HepG2 (cell line): ENCODE data around the gene LBX2. TPM values are rescaled to one million over a fixed set of nuclear protein-coding genes. Genes with fewer than 3 reads are reported as not detected.
A peak's percentile ranks its signal among the peaks of the same experiment; 100 is the strongest.

Experiments
- BCL3 ChIP-seq: sonication (generic); formaldehyde crosslinking; IDR thresholded peaks from 2 replicates; pipeline ENCODE4 v1.5.1; 2020; ENCODE audit warnings: mild to moderate bottlenecking, missing genetic modification reagents, moderate library complexity
- CEBPZ ChIP-seq: IDR thresholded peaks from 2 replicates; pipeline ENCODE4 v1.6.1; 2012; ENCODE audit warnings: low read length, improper control_type of control experiment
- FLYWCH1 ChIP-seq: sonication (generic); formaldehyde crosslinking; IDR thresholded peaks from 2 replicates; pipeline ENCODE4 v1.8.1; 2023; ENCODE audit warnings: mild to moderate bottlenecking, missing genetic modification reagents
- KDM5B ChIP-seq: sonication (generic); formaldehyde crosslinking; IDR thresholded peaks from 2 replicates; pipeline ENCODE4 v1.4.0; 2020; ENCODE audit warnings: missing genetic modification reagents, mild to moderate bottlenecking, borderline replicate concordance
- MEIS1 ChIP-seq: sonication (generic); formaldehyde crosslinking; IDR thresholded peaks from 2 replicates; pipeline ENCODE4 v1.9.0; 2021; ENCODE audit warnings: mild to moderate bottlenecking, missing genetic modification reagents, moderate library complexity, borderline replicate concordance
- POLR2A ChIP-seq, 2 experiments: IDR thresholded peaks; 2 replicates each; pipeline ENCODE4 v1.6.1; 2011; ENCODE audit warnings: low read depth in 2 of 2, low read length in 2 of 2, mild to moderate bottlenecking in 1 of 2, moderate library complexity in 1 of 2; ENCODE audit not compliant: insufficient read depth in 1 of 2
- SOX13 ChIP-seq, 3 experiments: fragments of 450-650 bp in 1 of 3; sonication (generic) in 1 of 3; formaldehyde crosslinking in 1 of 3; IDR thresholded peaks in 2 of 3; conservative IDR thresholded peaks in 1 of 3; 2 replicates each; pipeline versions ENCODE4 v1.5.0 to v1.6.1; 2016 to 2020; ENCODE audit warnings: antibody characterized with exemption in 1 of 3, mild to moderate bottlenecking in 1 of 3, missing compliant biosample characterization in 1 of 3, missing genetic modification reagents in 1 of 3, moderate library complexity in 1 of 3
- USF2 ChIP-seq, 2 experiments: sonication (generic) in 1 of 2; formaldehyde crosslinking in 1 of 2; IDR thresholded peaks; 2 replicates each; pipeline versions ENCODE4 v1.5.1 to v1.6.1; 2011 to 2020; ENCODE audit warnings: borderline replicate concordance in 1 of 2, low read depth in 1 of 2, low read length in 1 of 2, mild to moderate bottlenecking in 1 of 2, missing genetic modification reagents in 1 of 2, moderate library complexity in 1 of 2
- ZBTB38 ChIP-seq: sonication (generic); formaldehyde crosslinking; IDR thresholded peaks from 2 replicates; pipeline ENCODE4 v1.5.1; 2020; ENCODE audit warnings: mild to moderate bottlenecking, missing genetic modification reagents
- ZNF296 ChIP-seq: sonication (generic); formaldehyde crosslinking; conservative IDR thresholded peaks from 2 replicates; pipeline ENCODE4 v1.5.0; 2020; ENCODE audit warnings: mild to moderate bottlenecking, missing genetic modification reagents
- ZNF317 ChIP-seq: sonication (generic); formaldehyde crosslinking; IDR thresholded peaks from 2 replicates; pipeline ENCODE4 v1.5.0; 2020; ENCODE audit warnings: mild to moderate bottlenecking, missing genetic modification reagents
- ZNF33A ChIP-seq: sonication (generic); formaldehyde crosslinking; IDR thresholded peaks from 2 replicates; pipeline ENCODE4 v1.5.1; 2020; ENCODE audit warnings: missing genetic modification reagents, mild to moderate bottlenecking, moderate library complexity, borderline replicate concordance
- ZUFSP ChIP-seq: sonication (generic); formaldehyde crosslinking; IDR thresholded peaks from 2 replicates; pipeline ENCODE4 v1.9.0; 2021; ENCODE audit warnings: missing genetic modification reagents, mild to moderate bottlenecking, borderline replicate concordance
- polyA plus RNA-seq, 8 experiments: library from polyadenylated mRNA; depleted of rRNA in 3 of 8; stranded (reverse) in 7 of 8; unstranded in 1 of 8; fragments of >200 nt; fragmentation: Illumina TruSeq in 4 of 8; extraction: Trizol in 4 of 8; gene quantifications; 2 replicates each; pipeline versions ENCODE4 v1.2.1 to v1.2.3, GENCODE V29; 2011 to 2016; ENCODE audit warnings: low read depth in 4 of 8, missing spikeins in 1 of 8, mixed read lengths in 1 of 8; ENCODE audit not compliant: insufficient read depth in 1 of 8
- total RNA-seq, 5 experiments: library from RNA; depleted of rRNA; stranded (reverse); fragments of >200 nt; fragmentation: Illumina TruSeq; extraction: Trizol; gene quantifications; 2 replicates each; pipeline ENCODE4 v1.2.3, GENCODE V29; 2016; ENCODE audit warnings: low read depth in 1 of 5

LBX2 gene
- total and polyA plus RNA-seq, 2 of the 13 experiments (the other 11 are each of a cell fraction or from before 2014, with no cell fraction given): 6.4 to 8.1 TPM

- TF ChIP-seq ZUFSP (CRISPR knock-in tag) (no peak), FLYWCH1 (no peak), CEBPZ (peak; percentile 71), POLR2A (IDR thresholded peaks at IDR 0.05; ENCODE audit: insufficient read depth in 1 of 2, low read depth in 2 of 2, low read length in 2 of 2) (peak in 1 of 2 experiments; percentile 62; a peak in 2 of 4 replicates), ZNF296 (CRISPR knock-in tag) (no peak), BCL3 (no peak; the same call in 1 of the 2 replicates), USF2 (IDR thresholded peaks at IDR 0.05; ENCODE audit: low read depth, low read length) (peak; percentile 2; the same call in 1 of the 2 replicates), USF2 (CRISPR knock-in tag; IDR thresholded peaks at IDR 0.05; ENCODE audit: borderline replicate concordance) (no peak; the same call in 1 of the 2 replicates), MEIS1 (CRISPR knock-in tag) (0 out of 2 replicates have a peak, but pooled peaks have one; percentile 12), SOX13 (IDR thresholded peaks at IDR 0.05) (no peak), SOX13 (CRISPR knock-in tag; conservative IDR thresholded peaks at IDR 0.05 in 1 of 2, IDR thresholded peaks at IDR 0.05 in 1 of 2) (no peak; a peak in 1 of 4 replicates), ZNF33A (no peak), ZBTB38 (CRISPR knock-in tag) (0 out of 2 replicates have a peak, but pooled peaks have one; percentile 16), KDM5B (CRISPR knock-in tag) (peak; percentile 66; the same call in 1 of the 2 replicates), ZNF317 (CRISPR knock-in tag) (no peak)
Measured at GRCh38 chr2:74458132-74458937, 41.1 kb downstream of the LBX2 start, which contains the start of gene WBP1 (continued).
